WI38 (cell line): Measurements from ENCODE around the gene CCDC50.

Experiments used
- H3K4me3 ChIP-seq: 2 replicates; pipeline ENCODE4 v1.5.1; 2011; ENCODE audit warnings: low read depth, mild to moderate bottlenecking, control low read depth, low read length
- CTCF ChIP-seq: IDR thresholded peaks from 2 replicates; pipeline ENCODE4 v1.5.1; 2012; ENCODE audit warnings: low read depth, mild to moderate bottlenecking, control low read depth, low read length

CCDC50 gene

GRCh38 chr3:191378142-191378812 lies 49.1 kb downstream of the CCDC50 start:
- TF ChIP-seq CTCF = no peak
- no peak overlapping the region for H3K4me3 ChIP-seq

- no peak for TF ChIP-seq CTCF
- H3K4me3 ChIP-seq = no peak overlapping the region
Observed at GRCh38 chr3:191379446-191379845, 50.3 kb downstream of the CCDC50 start.

GRCh38 chr3:191380001-191380400 lies 50.8 kb downstream of the CCDC50 start:
- no peak for TF ChIP-seq CTCF
- H3K4me3 ChIP-seq = no peak overlapping the region

- TF ChIP-seq CTCF = no peak
- no peak overlapping the region for H3K4me3 ChIP-seq
Observed at GRCh38 chr3:191381303-191381702, 52.1 kb downstream of the CCDC50 start.

GRCh38 chr3:191382661-191383060 lies 53.5 kb downstream of the CCDC50 start:
- TF ChIP-seq CTCF = no peak
- no peak overlapping the region for H3K4me3 ChIP-seq

GRCh38 chr3:191383124-191383523 lies 53.9 kb downstream of the CCDC50 start:
- TF ChIP-seq CTCF = no peak
- H3K4me3 ChIP-seq = no peak overlapping the region

GRCh38 chr3:191385101-191385500 lies 55.9 kb downstream of the CCDC50 start:
- TF ChIP-seq CTCF = no peak
- H3K4me3 ChIP-seq = no peak overlapping the region
